Transverse colon (tissue), 4 donors: ENCODE measurements around the gene CDKAL1.
"Not testable (repeated sequence)": the region's sequence is repeated elsewhere in the genome, so short reads cannot be mapped to it uniquely, and the experiment has no call there.

ENCODE experiments used
- CTCF ChIP-seq, 5 experiments: fragments of 200-600 bp in 3 of 5; fragments of 450-650 bp in 2 of 5; sonication (generic) in 3 of 5; IDR thresholded peaks; 1 replicate in 2 of 5; 2 replicates in 3 of 5; pipeline ENCODE4 v1.5.1; 2016 to 2017; ENCODE audit warnings: antibody characterized with exemption in 5 of 5, inconsistent platforms in 3 of 5, mild to moderate bottlenecking in 2 of 5, moderate library complexity in 1 of 5
- EP300 ChIP-seq: sonication (generic); formaldehyde crosslinking; IDR thresholded peaks from one replicate; pipeline ENCODE4 v1.6.1; 2017; ENCODE audit warnings: antibody characterized with exemption, low read depth
- POLR2A ChIP-seq: fragments of 450-650 bp; IDR thresholded peaks from one replicate; pipeline ENCODE4 v1.6.1; 2016; ENCODE audit warnings: antibody characterized with exemption, mild to moderate bottlenecking, moderate library complexity
- POLR2AphosphoS5 ChIP-seq, 3 donors: sonication (generic); formaldehyde crosslinking; IDR thresholded peaks; one replicate each; pipeline ENCODE4 v1.6.1; 2016; ENCODE audit warnings: antibody characterized with exemption in 3 of 3

- TF ChIP-seq CTCF (IDR thresholded peaks at IDR 0.05); EP300; POLR2A; POLR2AphosphoS5 (IDR thresholded peaks at IDR 0.05): not testable (repeated sequence)
Observed at GRCh38 chr6:20549398-20549797, 15.1 kb downstream of the CDKAL1 start.
